NCI-H774 (cell line): ENCODE data around the gene NUP133.
"Not testable (repeated sequence)": the region's sequence is repeated elsewhere in the genome, so short reads cannot be mapped to it uniquely, and the experiment has no call there.

Source experiments
- DNase-seq: peaks from one replicate; lab custom pipeline; 2025; lab: John Stamatoyannopoulos, UW

NUP133 gene

DNA sequence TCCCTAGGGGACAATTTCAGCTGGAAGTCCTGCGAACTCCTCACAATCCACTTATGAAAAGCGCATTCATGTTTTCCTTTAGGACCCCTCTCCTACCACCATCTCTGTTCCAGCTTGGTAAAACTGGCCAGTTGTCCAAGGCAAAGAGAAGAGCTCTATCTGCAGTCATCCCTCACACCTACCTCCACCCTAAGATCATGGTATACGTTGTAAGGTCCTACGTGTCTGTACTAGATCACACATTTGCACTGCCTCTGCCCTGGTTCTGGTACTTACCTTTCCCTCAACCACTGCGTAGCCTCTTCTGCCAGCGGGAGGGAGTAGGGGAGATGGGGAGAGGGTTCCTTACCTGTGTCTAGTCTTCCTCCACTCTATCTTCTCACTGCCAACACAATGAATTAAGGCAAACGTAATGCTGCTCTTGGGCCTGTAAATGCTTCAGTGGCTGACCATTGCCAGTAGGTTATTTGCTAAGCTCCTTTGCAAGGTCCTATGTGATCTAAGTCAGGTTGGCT is 739 bp upstream of the NUP133 start:
- DNase-seq = no peak

DNA sequence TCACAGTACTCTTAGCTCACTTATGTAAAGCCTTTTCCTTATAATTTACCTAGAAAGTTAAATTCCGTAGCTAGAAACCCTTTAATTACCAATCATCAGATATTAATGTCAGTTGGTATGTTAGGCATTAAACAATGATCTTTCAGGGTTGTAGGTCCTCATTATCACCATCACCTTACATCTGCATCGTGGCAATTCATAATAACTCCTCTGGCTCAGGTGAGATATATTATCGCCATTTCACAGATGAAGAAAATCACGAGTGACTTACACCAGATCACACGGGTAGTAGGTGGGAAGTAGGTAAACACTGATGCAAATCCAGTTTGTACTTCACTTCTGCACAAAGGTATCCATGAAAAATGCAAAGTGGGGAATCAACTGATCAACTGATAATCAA is 639 bp downstream of the NUP133 start:
- DNase-seq = no peak

DNA sequence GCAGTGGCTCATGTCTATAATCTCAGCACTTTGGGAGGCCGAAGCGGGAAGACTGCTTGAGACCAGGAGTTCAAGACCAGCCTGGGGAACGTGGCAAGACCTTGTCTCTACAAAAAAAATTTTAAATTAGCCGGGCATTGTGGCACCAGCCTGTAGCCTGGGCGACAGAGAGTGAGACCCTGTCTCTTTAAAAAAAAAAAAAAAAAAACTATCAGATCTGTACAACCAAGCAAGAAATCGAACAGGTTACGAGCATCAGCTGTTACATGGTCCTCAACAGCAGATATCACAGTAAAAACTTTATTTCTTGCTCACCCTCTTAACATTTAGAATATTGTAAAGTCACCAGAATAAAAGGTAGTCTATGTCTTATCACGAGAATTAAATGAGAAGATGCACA is 1.5 kb downstream of the NUP133 start:
- no peak for DNase-seq

DNA sequence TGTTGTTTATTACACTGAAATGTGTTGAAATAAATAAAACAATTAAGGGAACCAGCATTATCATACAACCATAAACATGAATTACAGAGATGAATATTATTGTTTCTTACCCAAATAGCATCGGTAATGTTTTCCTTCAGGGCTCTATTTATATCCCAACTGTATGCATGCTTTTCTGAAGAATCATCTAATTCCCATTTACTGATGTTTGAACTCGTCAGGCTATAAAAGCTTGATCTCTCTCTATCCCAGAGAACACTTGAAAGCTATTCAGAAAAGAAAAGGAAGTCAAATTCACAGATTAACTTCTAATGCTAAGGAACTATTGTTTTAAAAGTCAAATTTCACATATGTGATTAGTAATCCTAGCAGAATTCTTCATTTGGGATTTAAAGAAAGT is 12.4 kb downstream of the NUP133 start:
- DNase-seq = no peak

DNA sequence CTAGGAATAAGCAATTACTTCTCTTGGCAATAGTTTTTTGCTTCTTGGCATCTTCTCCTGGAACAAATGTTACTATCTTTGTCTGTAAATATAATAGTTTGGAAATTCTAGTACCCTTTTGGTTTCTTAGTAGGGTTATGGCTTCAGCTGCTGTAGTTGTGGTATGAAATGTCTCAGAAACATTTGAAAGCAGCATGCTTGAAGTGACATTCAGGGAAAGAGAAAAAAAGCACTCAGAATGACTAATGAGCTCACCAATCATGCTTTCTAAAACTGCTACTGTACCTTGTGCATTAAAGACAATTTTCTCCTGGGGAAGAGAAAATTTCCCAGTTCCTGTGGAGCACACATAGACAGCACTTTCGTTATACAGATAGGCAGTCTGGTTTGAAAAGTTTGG is 21.0 kb downstream of the NUP133 start:
- DNase-seq = no peak

DNA sequence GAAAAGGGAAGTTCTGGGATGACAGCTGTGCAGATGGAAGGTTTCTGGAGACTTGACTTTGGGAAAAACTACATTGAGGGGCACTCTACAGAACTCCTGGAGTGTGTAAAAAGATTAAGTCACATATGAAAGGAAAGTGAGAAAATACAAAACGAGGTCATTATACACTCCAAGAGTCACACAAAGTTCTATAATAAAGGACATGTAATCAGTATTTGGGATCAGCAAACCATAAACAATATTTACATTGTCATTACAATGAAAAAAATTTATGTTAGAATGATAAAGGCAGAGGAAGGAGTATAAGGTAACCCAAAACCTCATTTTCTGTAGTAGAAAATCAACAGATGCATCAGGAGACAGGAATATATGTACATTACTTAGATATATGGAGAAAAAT is 22.8 kb downstream of the NUP133 start:
- no peak for DNase-seq

DNA sequence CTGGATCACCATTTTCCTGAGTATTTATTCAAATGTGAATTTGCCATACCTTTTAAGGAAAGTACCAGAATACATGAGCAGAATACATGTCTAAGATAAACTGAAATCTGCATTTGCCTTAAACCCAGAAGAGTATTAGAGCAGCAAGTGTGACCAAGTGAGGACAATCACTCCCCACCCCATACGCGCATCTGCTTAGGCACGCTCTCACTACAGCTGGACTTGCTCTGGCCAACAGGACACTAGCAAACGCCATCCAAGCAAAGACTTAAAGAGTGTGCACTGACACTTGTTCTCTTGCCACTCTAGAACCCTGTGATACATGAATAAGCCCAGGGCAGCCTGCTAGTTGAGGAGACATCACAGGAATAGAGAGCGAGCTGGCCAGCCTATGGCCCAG is 25.6 kb downstream of the NUP133 start:
- no peak for DNase-seq

DNA sequence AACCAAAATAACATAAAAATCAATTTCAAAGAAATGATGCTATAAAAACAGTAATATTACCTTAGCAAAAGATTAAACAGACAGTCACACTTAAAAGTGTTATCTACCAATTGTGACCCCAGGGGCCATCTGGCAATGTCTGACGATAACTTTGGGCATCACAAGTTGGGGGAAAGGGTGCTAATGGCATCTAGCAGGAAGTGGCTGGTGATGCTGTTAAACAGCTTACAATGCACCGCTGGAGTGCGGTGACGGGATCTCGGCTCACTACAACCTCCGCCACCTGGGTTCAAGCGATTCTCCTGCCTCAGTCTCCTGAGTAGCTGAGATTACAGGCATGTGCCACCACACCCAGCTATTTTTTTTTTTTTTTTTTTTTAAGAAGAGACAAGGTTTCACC is 27.6 kb downstream of the NUP133 start:
- no peak for DNase-seq

DNA sequence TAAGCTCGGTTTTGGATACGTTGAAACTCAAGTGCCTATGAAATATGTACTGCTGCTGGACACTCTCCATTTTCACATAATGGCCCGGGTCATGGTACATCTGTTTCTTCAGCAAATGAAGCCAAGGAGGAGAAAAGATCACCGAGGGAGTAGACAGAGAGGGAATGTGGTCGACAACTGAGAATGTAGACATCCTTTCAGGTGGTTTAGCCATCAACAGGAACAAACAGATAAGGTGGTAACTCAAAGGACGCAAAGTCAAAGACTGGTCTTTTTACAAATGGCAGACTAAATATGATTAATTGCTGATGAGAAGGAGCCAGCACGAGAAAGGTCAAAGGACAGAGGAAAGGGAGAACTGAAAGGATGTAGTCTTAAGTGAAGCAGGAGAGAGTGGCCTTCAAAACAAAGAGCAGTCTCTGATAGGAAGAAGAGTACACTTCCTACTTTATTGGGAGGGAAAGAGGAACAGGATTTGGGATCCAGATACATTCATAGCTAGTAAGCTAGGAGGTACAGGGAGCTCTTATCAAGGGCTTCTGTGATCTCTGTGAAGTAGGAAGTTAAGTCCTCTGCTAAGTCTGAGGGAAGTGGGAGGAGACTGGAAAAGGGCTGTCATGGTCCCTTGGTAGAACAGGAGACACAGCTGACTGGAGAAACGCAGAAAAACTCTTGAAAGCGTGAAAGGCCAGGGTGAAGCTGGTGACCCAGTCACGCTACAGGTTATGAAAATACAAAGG is 28.3 kb downstream of the NUP133 start:
- no peak for DNase-seq

DNA sequence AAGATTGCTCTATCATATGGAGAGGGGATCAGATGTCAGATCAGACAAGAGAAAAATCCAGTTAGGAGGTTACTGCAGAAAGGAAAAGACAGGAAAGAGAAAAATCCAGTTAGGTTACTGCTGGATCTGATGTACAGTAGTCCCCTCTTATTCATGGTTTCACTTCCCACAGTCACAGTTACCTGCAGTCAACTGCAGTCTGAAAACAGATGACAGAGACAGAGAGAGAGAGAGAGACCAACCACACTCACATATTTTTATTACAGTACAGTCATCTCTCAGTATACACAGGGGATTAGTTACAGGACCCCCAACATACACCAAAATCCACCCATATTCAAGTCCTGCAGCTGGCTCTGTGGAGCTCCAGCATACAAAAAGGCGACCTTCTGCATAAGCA is 29.3 kb downstream of the NUP133 start:
- no peak for DNase-seq

DNA sequence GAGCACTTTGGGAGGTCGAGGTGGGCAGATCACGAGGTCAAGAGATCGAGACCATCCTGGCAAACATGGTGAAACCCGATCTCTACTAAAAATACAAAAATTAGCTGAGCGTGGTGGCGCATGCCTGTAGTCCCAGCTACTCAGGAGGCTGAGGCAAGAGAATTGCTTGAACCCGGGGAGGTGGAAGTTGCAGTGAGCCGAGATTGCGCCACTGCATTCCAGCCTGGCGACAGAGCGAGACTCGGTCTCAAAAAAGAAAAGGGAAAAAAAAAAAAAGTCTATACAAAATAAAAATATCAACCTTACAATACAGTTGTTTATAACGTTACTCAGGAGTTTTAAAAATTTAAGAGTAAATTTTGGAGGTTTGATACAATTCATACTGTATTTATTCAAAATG is 32.3 kb downstream of the NUP133 start:
- DNase-seq = not testable (repeated sequence)

DNA sequence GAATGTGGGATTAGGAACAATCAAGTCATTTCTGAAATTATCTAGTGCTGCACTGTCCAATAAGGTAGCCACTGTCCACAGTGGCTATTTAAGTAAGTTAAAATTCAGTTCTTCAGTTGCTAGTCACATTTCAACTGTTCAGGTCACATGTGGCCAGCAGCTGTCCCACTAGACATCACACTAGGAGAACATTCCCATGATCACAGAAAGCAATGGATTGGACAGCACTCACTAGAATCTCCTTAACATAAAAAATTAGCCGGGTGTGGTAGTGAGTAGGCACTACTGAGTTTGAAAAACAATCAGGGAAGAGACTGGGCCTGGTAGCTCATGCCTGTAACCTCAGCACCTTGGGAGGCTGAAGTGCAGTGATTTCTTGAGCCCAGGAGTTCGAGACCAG is 33.6 kb downstream of the NUP133 start:
- no peak for DNase-seq

DNA sequence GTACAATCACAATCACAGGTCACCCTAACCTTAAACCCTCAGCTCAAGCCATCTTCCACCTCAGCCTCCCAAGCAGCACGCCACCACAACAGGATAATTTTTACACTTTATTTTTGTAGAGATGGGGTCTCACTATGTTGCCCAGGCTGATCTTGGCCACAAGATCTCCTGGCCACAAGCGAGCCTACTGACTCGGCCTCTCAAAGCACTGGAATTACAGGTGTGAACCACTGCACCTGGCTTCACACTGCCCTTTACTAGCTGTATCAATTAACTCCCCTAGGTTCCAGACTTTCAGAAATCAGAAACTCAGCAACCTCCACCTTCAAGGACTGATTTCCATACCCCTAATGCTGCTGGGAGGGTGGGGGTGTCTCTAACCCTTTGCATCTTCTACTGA is 37.0 kb downstream of the NUP133 start:
- no peak for DNase-seq

DNA sequence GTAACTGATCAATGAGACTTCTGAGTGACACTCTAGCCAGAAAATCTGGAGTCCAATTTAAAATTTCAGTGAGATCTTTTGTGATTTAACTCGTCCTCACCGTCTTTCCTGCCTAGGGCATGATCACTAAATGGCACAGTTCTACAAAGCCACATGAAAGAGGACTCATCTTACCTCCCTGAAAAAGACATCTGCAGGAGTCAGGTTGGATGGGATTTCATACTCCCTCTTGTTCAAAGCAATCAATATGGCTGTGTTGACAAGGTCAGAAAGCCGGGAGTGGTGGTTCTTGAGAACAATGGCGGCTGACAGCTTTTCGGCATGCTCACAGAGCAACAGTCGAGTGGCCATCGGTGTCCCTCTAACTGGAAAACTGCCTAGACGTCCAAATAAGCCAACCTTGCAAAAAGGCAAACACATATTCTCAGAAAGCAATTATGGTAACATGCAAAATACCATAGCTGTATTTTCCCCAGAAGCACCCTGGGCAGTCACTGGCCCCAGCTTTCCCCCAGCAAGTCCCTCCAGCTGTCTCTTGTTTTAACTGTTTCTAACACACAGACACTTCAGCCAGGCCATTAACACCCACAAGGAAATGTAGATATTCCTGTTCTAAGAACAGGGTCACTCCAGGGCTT is 37.6 kb downstream of the NUP133 start:
- DNase-seq = no peak

DNA sequence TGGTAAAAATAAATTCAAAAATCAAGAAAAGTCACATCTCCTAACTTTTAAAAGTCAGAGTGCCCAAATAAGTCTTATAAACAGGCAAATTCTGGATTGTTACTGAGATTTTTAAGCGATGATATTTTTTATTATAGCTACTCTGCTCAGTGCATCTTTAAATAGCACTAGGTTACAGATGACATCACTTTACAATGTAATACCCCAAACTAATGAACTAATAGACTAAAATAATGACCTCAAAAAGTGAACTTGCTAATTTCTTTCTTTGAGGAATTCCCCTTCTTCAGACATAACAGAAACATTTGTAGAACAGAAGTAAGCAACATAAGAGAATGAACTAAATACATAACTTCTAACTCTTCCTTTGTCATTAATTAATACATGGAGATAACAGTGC is 41.3 kb downstream of the NUP133 start:
- no peak for DNase-seq

DNA sequence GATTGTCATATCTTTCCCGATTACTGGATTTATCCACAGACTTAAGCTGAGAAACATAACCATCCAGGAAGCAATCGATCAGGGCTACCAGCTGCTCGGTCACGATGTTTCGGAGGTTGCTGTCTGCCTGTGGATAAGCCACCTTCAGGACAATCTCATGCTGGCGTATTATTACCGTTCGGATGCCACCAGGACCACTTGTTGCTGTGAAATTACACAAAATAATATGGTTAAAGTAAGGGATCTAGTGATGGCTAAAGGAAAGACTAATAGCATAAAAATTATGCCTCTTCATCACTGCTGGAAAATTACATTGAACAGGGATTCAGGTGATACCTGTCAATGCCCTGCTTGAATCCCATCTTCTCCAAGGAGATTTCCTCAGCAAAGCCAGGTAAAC is 43.5 kb downstream of the NUP133 start:
- DNase-seq = no peak

DNA sequence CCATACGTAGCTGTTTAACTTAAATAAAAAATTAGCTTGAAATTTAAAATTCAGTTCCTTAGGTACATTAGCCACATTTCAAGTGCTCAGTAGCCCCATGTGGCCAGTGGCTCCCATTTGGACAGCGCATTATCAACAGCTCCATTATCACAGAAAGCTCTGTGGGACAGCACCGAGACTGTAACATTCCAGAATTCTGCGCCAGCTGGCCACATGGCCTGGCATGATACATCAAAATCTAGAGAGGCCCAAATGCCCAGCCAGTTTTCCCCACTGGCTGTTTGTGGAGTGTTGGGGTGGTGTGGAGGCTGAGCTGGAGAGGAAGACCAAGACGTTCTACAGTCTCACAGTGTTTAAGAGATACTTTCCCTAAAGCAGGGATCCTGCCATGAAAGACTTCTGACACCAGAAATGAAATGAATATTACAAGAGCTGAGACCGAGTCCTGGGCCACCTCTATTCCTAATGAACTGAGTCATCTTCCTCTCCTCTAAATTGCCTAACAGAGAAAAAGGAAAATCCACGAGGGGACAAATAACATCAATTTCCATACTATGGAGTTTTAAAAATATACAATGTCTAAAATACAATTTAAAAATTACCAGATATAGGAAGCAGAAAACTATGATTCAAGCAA is 47.0 kb downstream of the NUP133 start:
- no peak for DNase-seq

DNA sequence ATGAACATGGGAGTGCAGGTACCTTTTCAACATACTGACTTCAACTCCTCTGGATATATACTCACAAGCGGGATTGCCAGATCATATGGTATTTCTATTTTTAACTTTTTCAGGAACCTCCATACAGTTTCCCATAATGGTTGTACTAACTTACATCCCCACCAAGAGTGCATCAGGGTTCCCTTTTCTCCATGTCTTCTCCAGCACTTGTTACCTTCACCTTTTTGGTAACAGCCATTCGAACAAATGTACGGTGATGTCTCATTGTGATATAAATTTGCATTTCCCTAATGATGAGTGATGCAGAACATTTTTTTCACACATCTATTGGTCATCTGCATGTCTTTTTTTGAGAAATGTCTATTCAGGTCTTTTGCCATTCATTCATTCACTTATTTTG is 48.3 kb downstream of the NUP133 start:
- no peak for DNase-seq

DNA sequence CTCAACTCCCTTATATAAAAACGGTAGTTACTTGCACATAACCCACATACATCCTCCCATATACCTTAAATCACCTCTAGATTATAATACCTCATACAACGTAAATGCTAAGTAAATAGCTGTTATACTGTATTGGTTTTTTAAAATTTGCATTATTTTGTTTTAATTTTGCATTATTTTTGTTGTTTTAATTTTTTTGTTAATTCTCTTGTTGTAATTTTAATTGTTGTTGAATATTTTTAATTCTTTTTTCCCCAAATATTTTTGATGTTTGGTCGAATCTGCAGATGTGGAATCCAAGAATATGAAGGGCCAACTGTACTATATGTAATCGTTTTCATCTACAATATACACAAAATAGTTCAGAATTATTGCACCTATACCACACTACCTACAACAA is 50.7 kb downstream of the NUP133 start:
- no peak for DNase-seq

DNA sequence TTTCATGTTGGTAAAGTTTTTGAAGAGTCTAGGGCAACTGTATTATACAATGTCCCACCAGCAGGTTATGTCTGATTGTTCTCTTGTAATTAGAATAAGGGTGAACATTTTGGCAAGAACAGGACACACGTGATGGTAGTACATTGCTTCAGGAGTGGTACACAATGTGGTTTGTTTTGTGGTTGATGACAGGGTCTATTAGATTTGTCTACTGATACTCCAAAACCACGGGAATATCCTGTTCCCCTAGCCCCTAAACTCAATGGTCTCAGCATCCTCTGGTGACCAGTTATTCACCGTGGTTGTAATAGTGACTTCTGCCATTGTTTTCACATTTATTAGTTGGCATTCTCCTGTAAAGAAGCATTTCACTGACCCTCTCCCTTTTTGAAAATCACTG is 52.1 kb downstream of the NUP133 start:
- DNase-seq = no peak

DNA sequence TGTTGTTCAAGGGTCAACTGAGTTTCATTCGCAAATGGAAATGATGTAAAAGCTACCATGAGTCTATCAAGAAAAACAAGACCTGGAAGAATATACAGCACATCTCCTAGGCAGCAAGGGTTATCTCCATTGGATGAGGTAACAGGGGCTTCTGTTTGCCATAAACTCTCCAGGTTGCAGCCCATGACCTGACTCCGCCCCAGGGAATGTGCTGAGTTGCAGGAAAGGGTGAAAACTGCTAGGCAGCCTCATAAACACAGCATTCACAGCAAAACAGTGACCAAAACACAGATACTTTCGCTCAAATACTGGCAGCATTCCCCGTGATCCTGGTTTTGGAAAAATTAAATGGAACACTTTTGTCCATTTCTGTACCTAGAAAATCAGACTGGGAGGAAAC is 54.1 kb downstream of the NUP133 start:
- DNase-seq = no peak

DNA sequence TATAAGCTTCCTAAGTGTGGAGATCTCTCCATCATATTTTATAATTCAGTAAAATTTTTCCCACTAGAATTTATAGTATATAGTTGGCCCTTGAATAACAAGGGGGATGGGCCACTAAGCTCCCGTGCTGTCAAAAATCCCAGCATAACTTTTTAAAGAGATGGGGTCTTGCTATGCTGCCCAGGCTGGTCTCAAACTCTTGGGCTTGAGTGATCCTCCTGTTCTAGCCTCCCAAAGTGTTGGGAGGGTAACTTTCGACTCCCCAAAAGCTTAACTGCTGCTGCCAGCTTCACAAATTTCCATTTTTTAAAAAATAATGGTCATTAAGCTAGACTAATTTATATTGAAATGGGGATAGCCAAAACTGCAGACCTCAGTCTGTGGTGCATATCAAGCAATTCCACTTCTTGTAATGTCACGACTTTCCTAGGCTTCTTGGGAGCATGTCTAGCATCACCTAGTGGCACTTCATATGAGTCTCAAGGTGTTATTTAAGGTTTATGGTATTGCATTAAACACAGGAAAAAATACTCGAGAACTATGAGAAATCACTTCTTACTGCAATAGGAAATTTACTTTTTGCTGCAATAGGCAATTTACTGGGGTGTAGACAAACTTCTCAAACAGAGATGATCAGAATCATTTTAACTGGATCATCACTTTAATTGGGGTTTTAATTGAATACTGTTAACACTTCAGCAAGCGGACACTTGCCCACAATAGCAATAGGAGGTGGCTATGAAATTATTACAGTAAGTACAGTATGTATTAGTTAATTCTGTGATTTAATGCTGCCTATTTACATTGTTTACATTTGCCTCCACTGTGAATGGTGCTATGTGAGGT is 55.0 kb downstream of the NUP133 start:
- no peak for DNase-seq
